Right atrium auricular region (tissue), 2 donors: Measurements from ENCODE around the gene TEX54. TPM values are rescaled to one million over a fixed set of nuclear protein-coding genes. Genes with fewer than 3 reads are reported as not detected.

Experiments used
- DNase-seq: peaks from one replicate; pipeline ENCODE4 v3.0.0-alpha.2; 2019; ENCODE audit warnings: low spot score
- H3K27ac ChIP-seq, 2 donors: fragments of 200-600 bp; sonication (generic); 1 replicate in 1 of 2; 2 replicates in 1 of 2; pipeline ENCODE4 v1.5.1; 2016 to 2019
- H3K27me3 ChIP-seq, 2 donors: fragments of 200-600 bp; sonication (generic); one replicate each; pipeline versions ENCODE4 v1.5.1 to v1.6.0; 2017 to 2019
- H3K36me3 ChIP-seq: fragments of 200-600 bp; sonication (generic); one replicate; pipeline ENCODE4 v1.5.1; 2016
- H3K4me1 ChIP-seq, 2 donors: fragments of 200-600 bp; sonication (generic); one replicate each; pipeline versions ENCODE4 v1.5.1 to v1.6.0; 2017 to 2019
- H3K4me3 ChIP-seq, 2 donors: fragments of 200-600 bp; sonication (generic); 1 replicate in 1 of 2; 2 replicates in 1 of 2; pipeline ENCODE4 v1.5.1; 2017 to 2019; ENCODE audit warnings: mild to moderate bottlenecking in 1 of 2, moderate library complexity in 1 of 2
- H3K9me3 ChIP-seq, 2 donors: fragments of 200-600 bp; sonication (generic); one replicate each; pipeline ENCODE4 v1.5.1; 2019
- CTCF ChIP-seq, 2 donors: fragments of 200-600 bp; sonication (generic); IDR thresholded peaks; one replicate each; pipeline ENCODE4 v1.5.1; 2019; ENCODE audit warnings: antibody characterized with exemption in 2 of 2
- total RNA-seq, 2 donors: library from RNA; depleted of rRNA; stranded (reverse); fragments of >200 nt; gene quantifications; one replicate each; pipeline ENCODE4 v1.1.0, GENCODE V29; 2016

Gene TEX54
- total RNA-seq, 2 donors from 2014 or later = not detected

DNA sequence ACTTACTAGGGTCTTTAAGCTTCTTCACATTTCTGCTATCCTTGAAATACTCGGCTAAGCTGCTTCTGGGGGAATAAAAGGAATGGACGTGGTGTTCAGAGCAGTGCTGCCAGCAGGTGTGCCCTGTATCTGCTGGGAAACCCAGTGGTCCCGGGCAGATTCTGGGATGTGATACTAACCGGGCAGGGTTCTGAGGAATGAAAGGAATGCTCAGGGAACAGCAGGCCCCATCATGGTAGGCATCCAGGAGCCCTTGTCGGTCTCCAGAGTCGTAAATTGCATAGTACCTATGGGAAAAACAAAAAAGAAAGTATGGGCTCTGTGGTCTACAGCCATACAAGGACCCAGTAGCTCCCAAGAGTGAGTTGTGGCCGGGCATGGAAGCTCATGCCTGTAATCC lies 36.4 kb downstream of the TEX54 start:
- DNase-seq = no peak
- Histone ChIP-seq H3K9me3 (no peaks in the 10 kb centered on the region), H3K4me1 (peaks cover 0 to 10% of the 10 kb centered on the region in 2 donors), H3K4me3 (no peak overlapping the region), H3K36me3 (peaks cover 93% of the 10 kb centered on the region), H3K27ac (no peak overlapping the region), H3K27me3 (no peaks in the 10 kb centered on the region)
- TF ChIP-seq CTCF (IDR thresholded peaks at IDR 0.05) = no peak

DNA sequence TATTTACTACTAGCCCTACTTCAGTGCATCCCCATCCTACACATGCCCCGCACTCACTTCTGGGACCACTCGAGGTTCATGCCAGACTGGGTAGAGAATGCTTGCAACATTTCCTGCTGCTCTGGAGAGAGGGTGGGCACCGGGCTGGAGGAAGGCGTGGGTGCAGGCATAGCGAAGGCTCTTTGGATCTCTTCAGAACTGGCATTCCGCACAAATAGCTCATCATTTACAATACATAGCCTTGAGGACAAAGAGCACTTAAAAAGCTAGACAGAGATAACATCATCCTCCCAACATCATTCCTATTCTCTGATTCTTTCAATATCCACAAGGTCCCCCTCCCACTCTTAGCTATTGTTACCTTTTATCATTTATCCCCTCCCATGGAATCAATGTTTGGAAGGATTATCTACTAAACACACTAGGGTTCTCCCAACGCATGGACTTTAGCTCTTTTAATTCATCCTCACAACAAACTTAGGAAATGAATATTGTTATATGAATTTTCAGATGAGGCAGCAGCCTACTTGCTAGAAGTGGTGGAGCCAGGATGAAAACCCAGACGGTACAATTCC lies 38.4 kb downstream of the TEX54 start:
- Histone ChIP-seq H3K9me3 (no peaks in the 10 kb centered on the region), H3K4me3 (no peak overlapping the region), H3K27me3 (no peaks in the 10 kb centered on the region), H3K36me3 (peaks cover 77% of the 10 kb centered on the region), H3K27ac (no peak overlapping the region), H3K4me1 (peaks cover 0 to 21% of the 10 kb centered on the region in 2 donors)
- no peak for TF ChIP-seq CTCF (IDR thresholded peaks at IDR 0.05)
- no peak for DNase-seq

DNA sequence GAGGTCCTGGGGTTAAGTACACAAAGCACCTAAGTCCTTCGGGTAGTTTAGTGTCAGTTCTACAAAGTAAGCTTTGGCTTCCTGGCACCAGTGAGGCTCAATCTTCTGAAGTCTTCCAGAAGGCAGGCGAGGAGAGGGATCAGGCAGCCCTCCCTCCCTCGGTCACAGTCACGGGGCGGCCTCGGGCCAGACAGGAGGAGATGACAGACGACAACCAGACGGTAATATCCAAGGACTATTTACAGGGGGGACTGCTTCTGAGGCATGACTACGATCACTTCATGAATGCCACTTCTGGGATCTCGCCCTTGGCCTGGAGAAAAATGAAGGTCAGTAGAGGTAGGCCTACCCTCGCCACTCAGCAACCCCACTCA lies 40.5 kb downstream of the TEX54 start:
- peak overlapping the region; percentile 85 to 86 for H3K27ac ChIP-seq

GRCh38 chr11:62791501-62792201 lies 41.0 kb downstream of the TEX54 start, which contains the start of gene TMEM223:
Gene TMEM223 (minus strand): TSS chr11:62792006. CDS start chr11:62791994, 12 bp downstream.
- TF ChIP-seq CTCF (IDR thresholded peaks at IDR 0.05) = peak in 1 of 2 donors; percentile 42
- H3K27me3 ChIP-seq = no peaks in the 10 kb centered on the region
- H3K27ac ChIP-seq = peak within 1 kb of the TSS; percentile 85 to 86
- peaks cover 54% of the 10 kb centered on the region for H3K36me3 ChIP-seq
- peak; percentile 83 for DNase-seq
- peak within 1 kb of the TSS; percentile 84 to 95 for H3K4me3 ChIP-seq
- H3K9me3 ChIP-seq = no peaks in the 10 kb centered on the region
- peaks cover 0 to 37% of the 10 kb centered on the region in 2 donors for H3K4me1 ChIP-seq

More for the DNA sequence above, 40.5 kb downstream of the TEX54 start:
- no peak for TF ChIP-seq CTCF (IDR thresholded peaks at IDR 0.05)
- Histone ChIP-seq H3K4me3 (peak overlapping the region; percentile 84 to 95), H3K9me3 (no peaks in the 10 kb centered on the region), H3K36me3 (peaks cover 59% of the 10 kb centered on the region), H3K27me3 (no peaks in the 10 kb centered on the region), H3K4me1 (peaks cover 0 to 37% of the 10 kb centered on the region in 2 donors)
- no peak for DNase-seq

- Histone ChIP-seq H3K36me3 (peaks cover 33% of the 10 kb centered on the region), H3K4me1 (peaks cover 0 to 47% of the 10 kb centered on the region in 2 donors), H3K4me3 (no peak overlapping the region), H3K27ac (no peak overlapping the region), H3K27me3 (no peaks in the 10 kb centered on the region), H3K9me3 (no peaks in the 10 kb centered on the region)
- TF ChIP-seq CTCF (IDR thresholded peaks at IDR 0.05) = no peak
- DNase-seq = no peak
These were observed 43.1 kb downstream of the TEX54 start for GRCh38 chr11:62789576-62789975.
